ENCODE measurements around the gene DDIT3.

DNA sequence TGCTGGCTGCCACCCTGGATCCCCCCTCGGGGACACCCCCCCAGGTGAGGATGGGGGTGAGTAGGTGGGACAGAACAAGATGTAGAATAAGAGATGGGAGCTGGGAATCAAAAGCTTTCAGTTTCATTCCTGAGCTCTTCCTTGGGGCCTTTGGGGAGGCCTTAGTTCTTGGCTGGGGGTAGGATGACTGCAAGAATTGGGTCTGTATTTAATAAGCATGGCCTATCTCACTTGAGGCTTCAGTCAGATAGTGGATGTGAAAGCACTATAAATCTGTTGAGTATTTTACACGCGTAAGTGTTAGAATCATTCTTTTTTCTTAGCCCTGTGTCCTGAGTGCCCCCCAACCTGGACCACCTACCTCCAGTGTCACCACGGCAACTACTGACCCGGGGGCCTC, 6.9 kb upstream of the DDIT3 start:
- TF ChIP-seq, protein P1, sequence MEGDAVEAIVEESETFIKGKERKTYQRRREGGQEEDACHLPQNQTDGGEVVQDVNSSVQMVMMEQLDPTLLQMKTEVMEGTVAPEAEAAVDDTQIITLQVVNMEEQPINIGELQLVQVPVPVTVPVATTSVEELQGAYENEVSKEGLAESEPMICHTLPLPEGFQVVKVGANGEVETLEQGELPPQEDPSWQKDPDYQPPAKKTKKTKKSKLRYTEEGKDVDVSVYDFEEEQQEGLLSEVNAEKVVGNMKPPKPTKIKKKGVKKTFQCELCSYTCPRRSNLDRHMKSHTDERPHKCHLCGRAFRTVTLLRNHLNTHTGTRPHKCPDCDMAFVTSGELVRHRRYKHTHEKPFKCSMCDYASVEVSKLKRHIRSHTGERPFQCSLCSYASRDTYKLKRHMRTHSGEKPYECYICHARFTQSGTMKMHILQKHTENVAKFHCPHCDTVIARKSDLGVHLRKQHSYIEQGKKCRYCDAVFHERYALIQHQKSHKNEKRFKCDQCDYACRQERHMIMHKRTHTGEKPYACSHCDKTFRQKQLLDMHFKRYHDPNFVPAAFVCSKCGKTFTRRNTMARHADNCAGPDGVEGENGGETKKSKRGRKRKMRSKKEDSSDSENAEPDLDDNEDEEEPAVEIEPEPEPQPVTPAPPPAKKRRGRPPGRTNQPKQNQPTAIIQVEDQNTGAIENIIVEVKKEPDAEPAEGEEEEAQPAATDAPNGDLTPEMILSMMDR (IDR thresholded peaks at IDR 0.05; ENCODE audit: low read depth, low read length, poor library complexity, severe bottlenecking): no peak
- no peak for TF ChIP-seq EZH2phosphoT487 (IDR thresholded peaks at IDR 0.05; ENCODE audit: borderline replicate concordance, low read length)

Measured in DOHH2 (cell line).